Suprapubic skin (tissue), 4 donors: Measurements from ENCODE around the gene SCD5.

Experiments
- CTCF ChIP-seq, 2 donors: fragments of 200-600 bp in 1 of 2; fragments of 450-650 bp in 1 of 2; sonication (generic) in 1 of 2; IDR thresholded peaks; one replicate each; pipeline ENCODE4 v1.5.1; 2016 to 2019; ENCODE audit warnings: antibody characterized with exemption in 2 of 2, mild to moderate bottlenecking in 1 of 2, moderate library complexity in 1 of 2
- EP300 ChIP-seq: sonication (generic); formaldehyde crosslinking; IDR thresholded peaks from one replicate; pipeline ENCODE4 v1.6.1; 2017; ENCODE audit warnings: antibody characterized with exemption
- POLR2A ChIP-seq, 2 donors: fragments of 450-650 bp; IDR thresholded peaks; one replicate each; pipeline ENCODE4 v1.6.1; 2017; ENCODE audit warnings: antibody characterized with exemption in 2 of 2, mild to moderate bottlenecking in 2 of 2, moderate library complexity in 2 of 2
- POLR2AphosphoS5 ChIP-seq, 3 donors: sonication (generic); formaldehyde crosslinking; IDR thresholded peaks; one replicate each; pipeline ENCODE4 v1.6.1; 2017; ENCODE audit warnings: antibody characterized with exemption in 3 of 3

- TF ChIP-seq CTCF (IDR thresholded peaks at IDR 0.05) (no peak), POLR2AphosphoS5 (IDR thresholded peaks at IDR 0.05) (no peak), EP300 (no peak), POLR2A (IDR thresholded peaks at IDR 0.05) (no peak)
Observed at GRCh38 chr4:82618103-82618720, 180.4 kb downstream of the SCD5 start.
